NCI-H2227 treated with DMSO at 0.1 percent for 48 hours (cell line): ENCODE data around the gene KCNQ1.

Source experiments
- DNase-seq: peaks from one replicate; lab custom pipeline; 2025; lab: John Stamatoyannopoulos, UW

The KCNQ1 gene

GRCh38 chr11:2825889-2826678, 381.3 kb downstream of the KCNQ1 start:
- DNase-seq: peak; percentile 53

GRCh38 chr11:2826679-2827056, 381.9 kb downstream of the KCNQ1 start:
- DNase-seq: no peak

- no peak for DNase-seq
Measured at GRCh38 chr11:2827256-2827655, 382.4 kb downstream of the KCNQ1 start.

- DNase-seq: no peak
Measured at GRCh38 chr11:2827792-2828191, 383.0 kb downstream of the KCNQ1 start.

- DNase-seq: no peak
Measured at GRCh38 chr11:2828585-2829330, 383.9 kb downstream of the KCNQ1 start.

GRCh38 chr11:2830030-2830812, 385.4 kb downstream of the KCNQ1 start:
- no peak for DNase-seq

- DNase-seq: no peak
Measured at GRCh38 chr11:2830886-2831285, 386.1 kb downstream of the KCNQ1 start.

GRCh38 chr11:2831781-2832532, 387.1 kb downstream of the KCNQ1 start:
- DNase-seq: no peak

GRCh38 chr11:2832533-2833020, 387.8 kb downstream of the KCNQ1 start:
- DNase-seq: no peak

GRCh38 chr11:2833051-2833715, 388.4 kb downstream of the KCNQ1 start:
- no peak for DNase-seq

- DNase-seq: no peak
Measured at GRCh38 chr11:2833716-2834502, 389.1 kb downstream of the KCNQ1 start.

- DNase-seq: no peak
Measured at GRCh38 chr11:2834503-2835273, 389.9 kb downstream of the KCNQ1 start.

- DNase-seq: no peak
Measured at GRCh38 chr11:2835296-2835695, 390.5 kb downstream of the KCNQ1 start.

GRCh38 chr11:2835751-2836150, 390.9 kb downstream of the KCNQ1 start:
- DNase-seq: no peak

GRCh38 chr11:2836315-2837095, 391.7 kb downstream of the KCNQ1 start:
- no peak for DNase-seq

GRCh38 chr11:2837096-2837601, 392.3 kb downstream of the KCNQ1 start:
- DNase-seq: no peak

GRCh38 chr11:2837651-2838050, 392.8 kb downstream of the KCNQ1 start:
- DNase-seq: no peak

GRCh38 chr11:2838091-2838490, 393.3 kb downstream of the KCNQ1 start:
- DNase-seq: no peak
